Prostate gland (tissue), 2 donors: Measurements from ENCODE around the gene BAG2.

Experiments used
- POLR2AphosphoS5 ChIP-seq: sonication (generic); formaldehyde crosslinking; IDR thresholded peaks from one replicate; pipeline ENCODE4 v1.6.1; 2017; ENCODE audit warnings: antibody characterized with exemption
- TF ChIP-seq, protein P1 (sequence below), 4 experiments: fragments of 200-600 bp in 2 of 4; fragments of 450-650 bp in 2 of 4; sonication (generic) in 2 of 4; IDR thresholded peaks; 1 replicate in 3 of 4; 2 replicates in 1 of 4; pipeline ENCODE4 v1.5.1; 2016 to 2019; ENCODE audit warnings: antibody characterized with exemption in 4 of 4, mild to moderate bottlenecking in 2 of 4, moderate library complexity in 2 of 4

DNA sequence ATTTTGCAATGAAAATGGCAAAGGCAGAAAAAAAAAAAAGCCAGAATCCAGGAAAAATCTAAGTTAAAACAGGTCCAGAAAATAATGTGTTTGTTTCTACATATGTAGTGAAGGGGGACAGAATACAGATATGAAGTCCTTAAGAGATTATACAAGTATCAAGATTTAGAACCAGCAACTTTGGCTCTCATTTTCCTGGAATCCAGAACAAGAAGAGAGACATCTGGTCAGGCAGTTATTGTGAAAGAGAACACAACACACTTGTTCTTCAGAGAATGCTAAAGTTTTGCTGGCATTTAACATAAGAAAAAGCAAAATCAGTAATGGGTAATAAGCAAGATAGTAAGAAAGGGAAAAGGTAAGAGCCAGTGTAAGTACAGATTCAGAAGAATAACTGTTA is 21.1 kb downstream of the BAG2 start:
- TF ChIP-seq, protein P1, sequence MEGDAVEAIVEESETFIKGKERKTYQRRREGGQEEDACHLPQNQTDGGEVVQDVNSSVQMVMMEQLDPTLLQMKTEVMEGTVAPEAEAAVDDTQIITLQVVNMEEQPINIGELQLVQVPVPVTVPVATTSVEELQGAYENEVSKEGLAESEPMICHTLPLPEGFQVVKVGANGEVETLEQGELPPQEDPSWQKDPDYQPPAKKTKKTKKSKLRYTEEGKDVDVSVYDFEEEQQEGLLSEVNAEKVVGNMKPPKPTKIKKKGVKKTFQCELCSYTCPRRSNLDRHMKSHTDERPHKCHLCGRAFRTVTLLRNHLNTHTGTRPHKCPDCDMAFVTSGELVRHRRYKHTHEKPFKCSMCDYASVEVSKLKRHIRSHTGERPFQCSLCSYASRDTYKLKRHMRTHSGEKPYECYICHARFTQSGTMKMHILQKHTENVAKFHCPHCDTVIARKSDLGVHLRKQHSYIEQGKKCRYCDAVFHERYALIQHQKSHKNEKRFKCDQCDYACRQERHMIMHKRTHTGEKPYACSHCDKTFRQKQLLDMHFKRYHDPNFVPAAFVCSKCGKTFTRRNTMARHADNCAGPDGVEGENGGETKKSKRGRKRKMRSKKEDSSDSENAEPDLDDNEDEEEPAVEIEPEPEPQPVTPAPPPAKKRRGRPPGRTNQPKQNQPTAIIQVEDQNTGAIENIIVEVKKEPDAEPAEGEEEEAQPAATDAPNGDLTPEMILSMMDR (IDR thresholded peaks at IDR 0.05) = no peak
- TF ChIP-seq POLR2AphosphoS5 = no peak
